Mucosa of rectum (tissue), 2 donors: ENCODE results near the gene ZIC5.
"Not testable (repeated sequence)": the region's sequence is repeated elsewhere in the genome, so short reads cannot be mapped to it uniquely, and the experiment has no call there.

Source experiments
- H3K27ac ChIP-seq, 2 donors: one replicate each; pipeline ENCODE4 v1.7.0; 2013; ENCODE audit warnings: inconsistent platforms in 2 of 2, low read depth in 2 of 2, low read length in 2 of 2
- H3K27me3 ChIP-seq, 2 donors: one replicate each; pipeline ENCODE4 v1.7.0; 2013; ENCODE audit warnings: low read length in 2 of 2; ENCODE audit not compliant: control insufficient read depth in 2 of 2, insufficient read depth in 2 of 2
- H3K36me3 ChIP-seq, 2 donors: one replicate each; pipeline ENCODE4 v1.7.0; 2013; ENCODE audit warnings: low read length in 2 of 2; ENCODE audit not compliant: control insufficient read depth in 2 of 2, insufficient read depth in 2 of 2
- H3K4me1 ChIP-seq, 2 donors: one replicate each; pipeline ENCODE4 v1.7.0; 2013; ENCODE audit warnings: low read length in 2 of 2, mild to moderate bottlenecking in 1 of 2; ENCODE audit not compliant: control insufficient read depth in 2 of 2, insufficient read depth in 2 of 2
- H3K4me3 ChIP-seq, 2 donors: one replicate each; pipeline ENCODE4 v1.7.0; 2013; ENCODE audit warnings: low read length in 2 of 2
- H3K9ac ChIP-seq, 2 donors: one replicate each; pipeline ENCODE4 v1.7.0; 2013; ENCODE audit warnings: low read length in 2 of 2, low read depth in 1 of 2, mild to moderate bottlenecking in 1 of 2
- H3K9me3 ChIP-seq, 2 donors: one replicate each; pipeline ENCODE4 v1.7.0; 2013; ENCODE audit warnings: low read length in 2 of 2; ENCODE audit not compliant: control insufficient read depth in 2 of 2
- donor health status: healthy.
- donor health status: Normal muscosa, but diverticular disease.

ZIC5 gene

DNA sequence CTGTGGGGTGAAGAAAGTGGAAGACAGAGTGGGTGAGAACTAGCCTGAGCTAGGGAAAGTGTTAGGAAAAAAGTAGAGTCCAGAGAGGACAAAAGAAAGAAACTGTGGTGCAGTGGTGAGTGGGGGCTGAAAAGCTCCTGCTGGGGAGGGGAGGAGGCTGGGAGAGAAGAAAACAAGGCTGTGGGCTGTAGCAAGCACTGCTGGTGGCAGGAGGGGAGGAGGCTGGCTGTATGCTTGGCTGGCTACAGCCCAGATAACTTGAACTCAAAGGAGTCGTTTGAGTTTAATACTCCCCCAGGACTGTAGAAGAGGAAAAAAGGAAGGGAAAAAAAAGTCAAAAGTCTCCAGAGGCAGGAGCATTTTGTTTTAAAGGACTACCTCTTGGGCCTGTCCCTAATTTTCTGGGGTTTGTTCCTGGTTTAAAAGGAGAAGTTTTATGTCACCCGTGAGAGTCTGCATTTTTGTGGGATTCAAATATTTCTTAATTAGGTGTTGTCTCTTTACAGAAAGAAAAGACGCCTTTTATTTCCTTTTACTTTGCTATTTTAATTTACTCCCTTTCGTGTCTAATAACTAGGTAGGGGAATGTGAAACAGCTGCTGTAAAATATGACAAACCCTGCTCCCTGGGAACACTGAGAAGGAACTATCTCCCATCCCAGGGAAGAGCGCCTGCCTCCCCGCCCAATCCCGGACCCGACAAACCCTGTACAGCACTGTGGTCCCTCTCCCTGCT lies 21.7 kb downstream of the ZIC5 start:
- H3K36me3 ChIP-seq, result no peaks in the 10 kb centered on the region
- H3K27me3 ChIP-seq, result peaks cover 28 to 53% of the 10 kb centered on the region in 2 donors
- no peak overlapping the region for H3K4me3 ChIP-seq
- H3K4me1 ChIP-seq, result peaks cover 3 to 5% of the 10 kb centered on the region in 2 donors
- no peaks in the 10 kb centered on the region for H3K9me3 ChIP-seq
- H3K27ac ChIP-seq, result no peak overlapping the region
- no peak overlapping the region for H3K9ac ChIP-seq

DNA sequence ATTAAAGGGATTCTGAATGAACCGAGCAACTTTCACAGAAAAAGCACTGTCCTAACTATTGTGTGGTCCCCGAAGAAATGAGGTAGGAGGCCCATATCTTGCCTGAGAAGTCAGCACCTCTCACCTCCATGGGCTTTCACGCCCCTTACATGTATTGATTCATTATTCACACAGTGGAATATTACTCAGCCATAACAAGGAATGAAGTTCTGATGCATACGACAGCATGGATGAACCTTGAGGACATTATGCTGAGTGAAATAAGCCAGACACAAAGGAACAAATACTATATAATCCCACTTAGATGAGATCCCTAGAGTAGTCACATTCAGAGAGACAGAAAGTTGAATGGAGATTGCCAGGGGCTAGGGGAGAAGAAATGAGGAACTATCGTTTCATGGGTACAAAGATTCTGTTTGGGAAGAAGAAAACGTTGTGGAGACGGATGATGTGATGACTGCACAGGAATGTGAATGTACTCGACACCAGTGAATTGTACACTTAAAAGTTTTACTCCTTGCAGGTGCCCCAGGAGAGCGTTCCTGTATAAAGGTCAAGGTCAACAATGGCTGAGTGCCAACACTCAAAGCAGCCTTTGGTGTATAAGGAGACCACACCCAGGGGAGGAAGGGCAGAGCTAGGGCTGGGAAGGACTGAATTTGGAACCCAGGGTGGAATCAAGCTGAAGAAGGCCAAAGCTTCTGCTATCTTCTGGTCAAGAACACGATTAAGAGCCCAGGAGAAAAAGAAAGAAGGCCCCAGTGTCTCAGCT lies 22.5 kb downstream of the ZIC5 start:
- Histone ChIP-seq H3K4me1 (peaks cover 3 to 5% of the 10 kb centered on the region in 2 donors), H3K27me3 (peaks cover 23 to 46% of the 10 kb centered on the region in 2 donors), H3K27ac (no peak overlapping the region), H3K9ac (no peak overlapping the region), H3K9me3 (no peaks in the 10 kb centered on the region), H3K4me3 (no peak overlapping the region), H3K36me3 (no peaks in the 10 kb centered on the region)

DNA sequence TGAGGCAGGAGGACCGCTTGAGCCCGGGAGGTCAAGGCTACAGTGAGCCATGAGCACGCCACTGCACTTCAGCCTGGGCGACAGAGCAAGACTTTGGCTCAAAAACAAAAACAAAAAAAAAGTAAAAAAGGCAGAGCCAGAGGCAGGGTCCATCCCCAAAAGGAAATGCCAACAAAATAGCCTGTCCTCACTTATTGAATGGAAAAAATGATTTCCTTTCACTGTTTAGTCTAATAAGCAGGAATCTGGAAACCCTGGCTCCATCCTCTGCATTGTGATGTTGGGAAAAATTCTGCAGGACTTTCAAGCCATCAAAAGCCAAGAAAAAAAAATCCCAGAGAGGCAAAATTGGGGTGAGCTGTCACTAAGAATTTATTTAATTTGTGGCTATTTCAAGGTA lies 23.2 kb downstream of the ZIC5 start:
- H3K9ac ChIP-seq, result no peak overlapping the region
- H3K4me1 ChIP-seq, result peaks cover 3 to 5% of the 10 kb centered on the region in 2 donors
- no peak overlapping the region for H3K27ac ChIP-seq
- H3K36me3 ChIP-seq, result no peaks in the 10 kb centered on the region
- H3K4me3 ChIP-seq, result no peak overlapping the region
- no peaks in the 10 kb centered on the region for H3K9me3 ChIP-seq
- peaks cover 18 to 39% of the 10 kb centered on the region in 2 donors for H3K27me3 ChIP-seq

GRCh38 chr13:99947666-99948065 lies 23.9 kb downstream of the ZIC5 start:
- H3K27me3 ChIP-seq, result peaks cover 13 to 32% of the 10 kb centered on the region in 2 donors
- H3K36me3 ChIP-seq, result no peaks in the 10 kb centered on the region
- H3K9ac ChIP-seq, result no peak overlapping the region
- H3K27ac ChIP-seq, result no peak overlapping the region
- H3K9me3 ChIP-seq, result no peaks in the 10 kb centered on the region
- H3K4me1 ChIP-seq, result peaks cover 3 to 5% of the 10 kb centered on the region in 2 donors
- no peak overlapping the region for H3K4me3 ChIP-seq

DNA sequence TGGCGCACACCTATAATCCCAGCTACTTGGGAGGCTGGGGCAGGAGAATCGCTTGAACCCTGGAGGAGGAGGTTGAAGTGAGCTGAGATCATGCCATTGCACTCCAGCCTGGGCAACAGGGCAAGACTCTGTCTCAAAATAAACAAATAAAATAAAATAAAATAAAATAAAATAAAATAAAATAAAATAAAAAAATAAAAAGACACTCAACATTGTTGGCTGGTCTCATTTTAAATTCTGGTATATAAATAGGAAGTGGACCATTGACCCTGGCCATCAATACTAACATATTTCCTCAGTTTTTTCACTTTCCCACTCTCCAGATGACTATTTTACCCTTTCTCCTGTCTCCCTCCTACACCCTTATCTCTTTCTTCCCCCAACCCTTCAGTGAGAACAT lies 26.1 kb downstream of the ZIC5 start:
- not testable (repeated sequence) for H3K4me1 ChIP-seq, H3K9ac ChIP-seq, H3K27ac ChIP-seq, H3K9me3 ChIP-seq, H3K4me3 ChIP-seq, H3K36me3 ChIP-seq
- H3K27me3 ChIP-seq, result peaks cover 7 to 21% of the 10 kb centered on the region in 2 donors

GRCh38 chr13:99944606-99945005 lies 27.0 kb downstream of the ZIC5 start:
- no peaks in the 10 kb centered on the region for H3K9me3 ChIP-seq
- peaks cover 7 to 16% of the 10 kb centered on the region in 2 donors for H3K27me3 ChIP-seq
- no peak overlapping the region for H3K27ac ChIP-seq
- H3K36me3 ChIP-seq, result no peaks in the 10 kb centered on the region
- H3K9ac ChIP-seq, result no peak overlapping the region
- H3K4me3 ChIP-seq, result no peak overlapping the region
- H3K4me1 ChIP-seq, result peaks cover 5 to 6% of the 10 kb centered on the region in 2 donors

- Histone ChIP-seq H3K36me3 (no peaks in the 10 kb centered on the region), H3K27ac (no peak overlapping the region), H3K9ac (no peak overlapping the region), H3K4me3 (no peak overlapping the region), H3K9me3 (no peaks in the 10 kb centered on the region), H3K4me1 (peaks cover 2 to 3% of the 10 kb centered on the region in 2 donors), H3K27me3 (peaks cover 5 to 16% of the 10 kb centered on the region in 2 donors)
These were observed 27.5 kb downstream of the ZIC5 start for GRCh38 chr13:99944102-99944501.

GRCh38 chr13:99941911-99942310 lies 29.7 kb downstream of the ZIC5 start:
- no peak overlapping the region for H3K4me3 ChIP-seq
- H3K27ac ChIP-seq, result no peak overlapping the region
- no peaks in the 10 kb centered on the region for H3K9me3 ChIP-seq
- peaks cover 1 to 2% of the 10 kb centered on the region in 2 donors for H3K27me3 ChIP-seq
- no peak overlapping the region for H3K9ac ChIP-seq
- no peaks in the 10 kb centered on the region for H3K36me3 ChIP-seq
- H3K4me1 ChIP-seq, result peaks cover 2 to 3% of the 10 kb centered on the region in 2 donors

DNA sequence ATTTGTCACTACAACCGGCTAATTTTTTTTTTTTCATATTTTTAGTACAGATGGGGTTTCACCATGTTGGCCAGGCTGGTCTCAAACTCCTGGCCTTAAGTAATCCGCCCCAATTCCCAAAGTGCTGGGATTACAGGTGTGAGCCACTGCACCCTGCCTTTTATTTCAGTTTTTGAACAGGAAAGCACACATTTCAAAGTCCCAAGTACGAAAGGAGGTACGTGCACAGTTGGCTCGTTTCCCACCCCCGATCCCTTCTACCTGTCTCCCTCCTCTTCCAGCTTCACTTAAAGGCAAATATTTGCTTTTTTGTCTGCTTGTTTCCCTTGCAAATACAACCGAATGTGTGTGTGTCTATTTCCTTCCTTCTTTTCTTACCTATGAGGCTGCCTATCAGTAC lies 30.5 kb downstream of the ZIC5 start:
- no peak overlapping the region for H3K27ac ChIP-seq
- H3K9me3 ChIP-seq, result no peaks in the 10 kb centered on the region
- no peak overlapping the region for H3K9ac ChIP-seq
- peaks cover 0 to 2% of the 10 kb centered on the region in 2 donors for H3K27me3 ChIP-seq
- no peaks in the 10 kb centered on the region for H3K36me3 ChIP-seq
- no peak overlapping the region for H3K4me3 ChIP-seq
- peaks cover 2 to 3% of the 10 kb centered on the region in 2 donors for H3K4me1 ChIP-seq

DNA sequence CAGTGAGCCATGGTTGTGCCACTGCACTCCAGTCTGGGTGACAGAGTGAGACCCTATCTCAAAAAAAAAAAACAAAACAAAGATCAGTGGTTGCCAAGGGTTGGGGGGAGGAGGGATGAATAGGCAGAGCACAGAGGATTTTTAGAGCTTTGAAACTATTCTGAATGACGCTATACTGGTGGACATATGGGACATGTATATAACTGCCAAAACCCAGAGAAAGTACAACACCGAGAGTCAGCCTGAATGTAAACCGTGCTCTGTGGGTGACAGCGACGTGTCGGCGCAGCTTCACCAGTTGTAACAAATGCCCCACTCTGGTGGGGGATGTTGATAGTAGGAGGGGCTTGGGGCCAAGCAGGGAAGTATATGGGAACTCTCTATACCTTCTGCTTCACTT lies 32.9 kb downstream of the ZIC5 start:
- Histone ChIP-seq H3K4me3 (no peak overlapping the region), H3K27me3 (peaks cover 3 to 4% of the 10 kb centered on the region in 2 donors), H3K9me3 (no peaks in the 10 kb centered on the region), H3K36me3 (no peaks in the 10 kb centered on the region), H3K27ac (no peak overlapping the region), H3K9ac (no peak overlapping the region), H3K4me1 (peaks cover 2 to 3% of the 10 kb centered on the region in 2 donors)
